Caco-2 (cell line): Measurements from ENCODE around the gene H2AZ2. TPM values are rescaled to one million over a fixed set of nuclear protein-coding genes. Genes with fewer than 3 reads are reported as not detected.

Source experiments
- BruUV-seq: library from RNA; stranded (reverse); fragments of 400-500 nt; replicated peaks from 2 replicates; lab custom pipeline; 2021; lab: Mats Ljungman, UMichigan
- CTCF ChIA-PET: fragments of 300-600 bp; sonication (Branson Sonifier 250); formaldehyde crosslinking; loops from one replicate; lab custom pipeline; 2022; ENCODE audit warnings: antibody characterized with exemption; lab: Charles Lee
- POLR2A ChIA-PET: fragments of 300-600 bp; sonication (Branson Sonifier 250); formaldehyde crosslinking; loops from one replicate; lab custom pipeline; 2022; ENCODE audit warnings: antibody characterized with exemption; lab: Charles Lee
- DNase-seq, 2 experiments: peaks; one replicate each; pipeline versions ENCODE4 v3.0.0 to v3.0.0-alpha.2; 2020 to 2022
- H3K27me3 ChIP-seq: replicated peaks from 2 replicates; pipeline ENCODE4 v1.6.0; 2011; ENCODE audit warnings: low read length; ENCODE audit not compliant: control insufficient read depth, insufficient read depth
- H3K36me3 ChIP-seq: 2 replicates; pipeline ENCODE4 v1.5.1; 2011; ENCODE audit warnings: low read length; ENCODE audit not compliant: control insufficient read depth, insufficient read depth
- H3K4me1 ChIP-seq: fragments of 250-450 bp; sonication (Bioruptor Pico); 2 replicates; pipeline ENCODE4 v1.5.1; 2020; ENCODE audit warnings: mild to moderate bottlenecking
- H3K4me3 ChIP-seq: 2 replicates; pipeline ENCODE4 v1.5.1; 2011; ENCODE audit warnings: low read depth, mild to moderate bottlenecking, control low read depth, low read length
- H3K9me3 ChIP-seq: fragments of 250-450 bp; sonication (Bioruptor Pico); 2 replicates; pipeline ENCODE4 v1.5.1; 2020; ENCODE audit warnings: mild to moderate bottlenecking, moderate library complexity
- H3K27ac Mint-ChIP-seq: one replicate; pipeline ENCODE4 v1.8.0; 2022; ENCODE audit warnings: mixed read lengths; ENCODE audit not compliant: unreplicated experiment
- H3K27me3 Mint-ChIP-seq: one replicate; pipeline ENCODE4 v1.8.0; 2022; ENCODE audit warnings: mixed read lengths; ENCODE audit not compliant: insufficient read depth, unreplicated experiment
- H3K36me3 Mint-ChIP-seq: one replicate; pipeline ENCODE4 v1.8.0; 2022; ENCODE audit warnings: mild to moderate bottlenecking, mixed read lengths; ENCODE audit not compliant: insufficient read depth, unreplicated experiment
- H3K4me1 Mint-ChIP-seq: one replicate; pipeline ENCODE4 v1.8.0; 2022; ENCODE audit warnings: low read depth, mixed read lengths; ENCODE audit not compliant: unreplicated experiment
- H3K4me3 Mint-ChIP-seq: one replicate; pipeline ENCODE4 v1.8.0; 2022; ENCODE audit warnings: mild to moderate bottlenecking, moderate library complexity, mixed read lengths; ENCODE audit not compliant: unreplicated experiment
- H3K9me3 Mint-ChIP-seq: one replicate; pipeline ENCODE4 v1.8.0; 2022; ENCODE audit warnings: mixed read lengths; ENCODE audit not compliant: unreplicated experiment
- CTCF ChIP-seq, 2 experiments: fragments of 200-600 bp in 1 of 2; IDR thresholded peaks; 1 replicate in 1 of 2; 2 replicates in 1 of 2; pipeline versions ENCODE4 v1.5.1 to v1.8.0; 2011 to 2022; ENCODE audit warnings: antibody characterized with exemption in 1 of 2, control low read depth in 1 of 2, inconsistent platforms in 1 of 2, low read depth in 1 of 2, low read length in 1 of 2, mild to moderate bottlenecking in 1 of 2, moderate library complexity in 1 of 2; ENCODE audit not compliant: insufficient read depth in 1 of 2, severe bottlenecking in 1 of 2, unreplicated experiment in 1 of 2
- intact Hi-C: fragments of 100-400 bp; cut with micrococcal nuclease; formaldehyde crosslinking; loops from one replicate; pipeline ENCODE4 v1.10.0; 2022; ENCODE audit not compliant: unreplicated experiment
- total RNA-seq: library from RNA; stranded (reverse); gene quantifications from 2 replicates; pipeline ENCODE4 v1.2.3, GENCODE V29; 2022

The H2AZ2 gene
- total RNA-seq, 1 experiment from 2014 or later = 244 TPM

GRCh38 chr7:44796034-44796503 is 51.8 kb downstream of the H2AZ2 start:
- H3K9me3 ChIP-seq = no peaks in the 10 kb centered on the region
- Mint-ChIP-seq H3K27me3 (no peaks in the 10 kb centered on the region), H3K4me1 (no peaks in the 10 kb centered on the region), H3K27ac (peak overlapping the region; percentile 99), H3K36me3 (peaks cover 52% of the 10 kb centered on the region), H3K9me3 (no peaks in the 10 kb centered on the region), H3K4me3 (peak overlapping the region; percentile 97)
- BruUV-seq = no TSS peak
- 0 out of 2 replicates have a peak, but pooled peaks cover 10% of the 10 kb centered on the region for H3K4me1 ChIP-seq
- CTCF ChIA-PET = no interaction called here
- POLR2A ChIA-PET = interaction anchor here (1.3 to 1.5 kb wide), 2 partner anchors 52 to 189 kb away, joined by 4 to 8 read pairs; partner anchors contain the start of genes H2AZ2 and OGDH
- no peak for DNase-seq
- no peaks in the 10 kb centered on the region for H3K27me3 ChIP-seq
- no peak for TF ChIP-seq CTCF (IDR thresholded peaks at IDR 0.05; ENCODE audit: insufficient read depth in 1 of 2, low read depth in 1 of 2, low read length in 1 of 2, severe bottlenecking in 1 of 2, unreplicated experiment in 1 of 2)
- peak overlapping the region; percentile 78 for H3K4me3 ChIP-seq
- peaks cover 4% of the 10 kb centered on the region for H3K36me3 ChIP-seq
- intact Hi-C loops = loop anchor here (1.0 to 5.0 kb wide), 6 partner anchors 27 to 214 kb away; partner anchors contain the start of genes H2AZ2, OGDH, TMED4 and ZMIZ2

GRCh38 chr7:44794331-44794730 is 53.6 kb downstream of the H2AZ2 start:
- intact Hi-C loops = no loop called here
- Histone ChIP-seq H3K4me1 (0 out of 2 replicates have a peak, but pooled peaks cover 10% of the 10 kb centered on the region), H3K4me3 (no peak overlapping the region), H3K9me3 (no peaks in the 10 kb centered on the region), H3K27me3 (no peaks in the 10 kb centered on the region), H3K36me3 (no peaks in the 10 kb centered on the region)
- Mint-ChIP-seq H3K4me3 (peak overlapping the region; percentile 50), H3K36me3 (peaks cover 35% of the 10 kb centered on the region), H3K27ac (no peak overlapping the region), H3K4me1 (no peaks in the 10 kb centered on the region), H3K9me3 (no peaks in the 10 kb centered on the region), H3K27me3 (no peaks in the 10 kb centered on the region)
- ChIA-PET POLR2A (interaction anchor here (0.7 kb wide), 1 partner anchor 191 kb away, joined by 3 read pairs; no protein-coding TSS in a partner anchor), CTCF (interaction anchor here (0.7 kb wide), 1 partner anchor 26 kb away, joined by 3 read pairs; no protein-coding TSS in a partner anchor)
- no TSS peak for BruUV-seq
- TF ChIP-seq CTCF (IDR thresholded peaks at IDR 0.05; ENCODE audit: insufficient read depth in 1 of 2, low read depth in 1 of 2, low read length in 1 of 2, severe bottlenecking in 1 of 2, unreplicated experiment in 1 of 2) = no peak
- DNase-seq = no peak

GRCh38 chr7:44793919-44794318 is 54.0 kb downstream of the H2AZ2 start:
- Mint-ChIP-seq H3K4me3 (peak overlapping the region; percentile 50), H3K9me3 (no peaks in the 10 kb centered on the region), H3K4me1 (no peaks in the 10 kb centered on the region), H3K36me3 (peaks cover 31% of the 10 kb centered on the region), H3K27me3 (no peaks in the 10 kb centered on the region), H3K27ac (no peak overlapping the region)
- CTCF ChIA-PET = interaction anchor here (0.7 kb wide), 1 partner anchor 26 kb away, joined by 3 read pairs; no protein-coding TSS in a partner anchor
- POLR2A ChIA-PET = interaction anchor here (0.7 kb wide), 1 partner anchor 192 kb away, joined by 3 read pairs; no protein-coding TSS in a partner anchor
- 0 out of 2 replicates have a peak, but pooled peaks cover 10% of the 10 kb centered on the region for H3K4me1 ChIP-seq
- no TSS peak for BruUV-seq
- DNase-seq = no peak
- intact Hi-C loops = no loop called here
- TF ChIP-seq CTCF (IDR thresholded peaks at IDR 0.05; ENCODE audit: insufficient read depth in 1 of 2, low read depth in 1 of 2, low read length in 1 of 2, severe bottlenecking in 1 of 2, unreplicated experiment in 1 of 2) = no peak
- no peak overlapping the region for H3K4me3 ChIP-seq
- no peaks in the 10 kb centered on the region for H3K9me3 ChIP-seq
- no peaks in the 10 kb centered on the region for H3K27me3 ChIP-seq
- H3K36me3 ChIP-seq = no peaks in the 10 kb centered on the region
